Sigmoid colon (tissue), 7 donors: ENCODE data around the gene MRPL4. TPM values are rescaled to one million over a fixed set of nuclear protein-coding genes. Genes with fewer than 3 reads are reported as not detected.

Source experiments
- DNase-seq: peaks from one replicate; pipeline ENCODE4 v3.0.0-alpha.2; 2019
- H3K27ac ChIP-seq, 4 donors: fragments of 200-600 bp; sonication (generic); one replicate each; pipeline ENCODE4 v1.5.1; 2016 to 2019; ENCODE audit warnings: mild to moderate bottlenecking in 1 of 4
- H3K27me3 ChIP-seq, 3 donors: fragments of 200-600 bp; sonication (generic); one replicate each; pipeline ENCODE4 v1.5.1; 2019; ENCODE audit warnings: mild to moderate bottlenecking in 1 of 3
- H3K36me3 ChIP-seq, 4 donors: fragments of 200-600 bp; sonication (generic); one replicate each; pipeline ENCODE4 v1.5.1; 2016 to 2019
- H3K4me1 ChIP-seq, 4 donors: fragments of 200-600 bp; sonication (generic); one replicate each; pipeline ENCODE4 v1.5.1; 2017 to 2019
- H3K4me3 ChIP-seq, 4 donors: fragments of 200-600 bp; sonication (generic); one replicate each; pipeline ENCODE4 v1.5.1; 2017 to 2019; ENCODE audit warnings: mild to moderate bottlenecking in 2 of 4, moderate library complexity in 1 of 4
- H3K9me3 ChIP-seq, 4 donors: fragments of 200-600 bp in 3 of 4; sonication (generic) in 3 of 4; one replicate each; pipeline versions ENCODE4 v1.5.1 to v1.6.1; 2013 to 2019
- EP300 ChIP-seq, 4 donors: sonication (generic); formaldehyde crosslinking; IDR thresholded peaks; one replicate each; pipeline ENCODE4 v1.6.1; 2017; ENCODE audit warnings: antibody characterized with exemption in 4 of 4
- POLR2A ChIP-seq, 2 donors: fragments of 450-650 bp; IDR thresholded peaks; one replicate each; pipeline ENCODE4 v1.6.1; 2016; ENCODE audit warnings: antibody characterized with exemption in 2 of 2, mild to moderate bottlenecking in 2 of 2, moderate library complexity in 2 of 2
- POLR2AphosphoS5 ChIP-seq, 4 donors: sonication (generic); formaldehyde crosslinking; IDR thresholded peaks; one replicate each; pipeline ENCODE4 v1.6.1; 2017; ENCODE audit warnings: antibody characterized with exemption in 4 of 4
- WGBS, 2 donors: extraction: QIAGEN DNeasy Blood & Tissue Kit; methylation state at CpG; one replicate each; pipeline ENCODE4 v1.1.7; 2013; 5-methylcytosine and 5-hydroxymethylcytosine counted together
- intact Hi-C: fragments of 100-400 bp; cut with DNase I; formaldehyde crosslinking; loops from one replicate; pipeline ENCODE4 v1.15.1; 2023
- polyA plus RNA-seq, 3 donors: library from polyadenylated mRNA; stranded (reverse); fragments of 200-250 nt; gene quantifications; one replicate each; pipeline ENCODE4 v1.2.3, GENCODE V29; 2013
- total RNA-seq, 4 donors: library from RNA; depleted of rRNA; stranded (reverse); fragments of >200 nt; gene quantifications; one replicate each; pipeline ENCODE4 v1.1.0, GENCODE V29; 2016
- TF ChIP-seq, protein P1 (sequence below), 4 experiments: fragments of 450-650 bp in 3 of 4; fragments of 200-600 bp in 1 of 4; IDR thresholded peaks; one replicate each; pipeline ENCODE4 v1.5.1; 2016 to 2019; ENCODE audit warnings: antibody characterized with exemption in 4 of 4, mild to moderate bottlenecking in 3 of 4, moderate library complexity in 2 of 4
- donor health status: healthy with polysubstance abuse.
- donor health status: Bipolar disorder and iron deficiency.
- donor health status: healthy.

MRPL4 gene
- total and polyA plus RNA-seq, 7 donors, result 37.9 to 85.2 (median 56.7) TPM

GRCh38 chr19:10254244-10254643 is 2.2 kb downstream of the MRPL4 start:
- peaks cover 28 to 53% (median 35%) of the 10 kb centered on the region in 4 donors for H3K36me3 ChIP-seq
- intact Hi-C loops, result loop anchor here (5.0 kb wide), 2 partner anchors 128 to 147 kb away; partner anchors contain the start of genes PPAN and TYK2
- TF ChIP-seq, protein P1, sequence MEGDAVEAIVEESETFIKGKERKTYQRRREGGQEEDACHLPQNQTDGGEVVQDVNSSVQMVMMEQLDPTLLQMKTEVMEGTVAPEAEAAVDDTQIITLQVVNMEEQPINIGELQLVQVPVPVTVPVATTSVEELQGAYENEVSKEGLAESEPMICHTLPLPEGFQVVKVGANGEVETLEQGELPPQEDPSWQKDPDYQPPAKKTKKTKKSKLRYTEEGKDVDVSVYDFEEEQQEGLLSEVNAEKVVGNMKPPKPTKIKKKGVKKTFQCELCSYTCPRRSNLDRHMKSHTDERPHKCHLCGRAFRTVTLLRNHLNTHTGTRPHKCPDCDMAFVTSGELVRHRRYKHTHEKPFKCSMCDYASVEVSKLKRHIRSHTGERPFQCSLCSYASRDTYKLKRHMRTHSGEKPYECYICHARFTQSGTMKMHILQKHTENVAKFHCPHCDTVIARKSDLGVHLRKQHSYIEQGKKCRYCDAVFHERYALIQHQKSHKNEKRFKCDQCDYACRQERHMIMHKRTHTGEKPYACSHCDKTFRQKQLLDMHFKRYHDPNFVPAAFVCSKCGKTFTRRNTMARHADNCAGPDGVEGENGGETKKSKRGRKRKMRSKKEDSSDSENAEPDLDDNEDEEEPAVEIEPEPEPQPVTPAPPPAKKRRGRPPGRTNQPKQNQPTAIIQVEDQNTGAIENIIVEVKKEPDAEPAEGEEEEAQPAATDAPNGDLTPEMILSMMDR (IDR thresholded peaks at IDR 0.05), result no peak
- no peak for TF ChIP-seq POLR2A (IDR thresholded peaks at IDR 0.05)
- no peak for TF ChIP-seq POLR2AphosphoS5 (IDR thresholded peaks at IDR 0.05)
- no peak for TF ChIP-seq EP300 (IDR thresholded peaks at IDR 0.05)

GRCh38 chr19:10255358-10255757 is 3.3 kb downstream of the MRPL4 start:
- no peak overlapping the region for H3K27ac ChIP-seq
- no peaks in the 10 kb centered on the region for H3K27me3 ChIP-seq
- peaks cover 0 to 21% (median 13%) of the 10 kb centered on the region in 4 donors for H3K4me1 ChIP-seq
- H3K36me3 ChIP-seq, result peaks cover 32 to 63% (median 38%) of the 10 kb centered on the region in 4 donors
- WGBS, 2 donors, result 95% methylated on average over 2 of the region's 2 CpGs
- TF ChIP-seq POLR2AphosphoS5 (IDR thresholded peaks at IDR 0.05), result no peak
- TF ChIP-seq EP300 (IDR thresholded peaks at IDR 0.05), result no peak
- no peak for TF ChIP-seq POLR2A (IDR thresholded peaks at IDR 0.05)
- TF ChIP-seq, protein P1 (IDR thresholded peaks at IDR 0.05), result no peak
- intact Hi-C loops, result no loop called here
- H3K9me3 ChIP-seq, result no peaks in the 10 kb centered on the region
- no peak for DNase-seq
- no peak overlapping the region for H3K4me3 ChIP-seq

More at GRCh38 chr19:10254244-10254643, 2.2 kb downstream of the MRPL4 start:
- no peaks in the 10 kb centered on the region for H3K9me3 ChIP-seq
- H3K4me1 ChIP-seq, result peaks cover 0 to 27% (median 17%) of the 10 kb centered on the region in 4 donors
- no peak for DNase-seq
- no peaks in the 10 kb centered on the region for H3K27me3 ChIP-seq
- WGBS, 2 donors, result 94 to 95% methylated on average over 3 of the region's 3 CpGs
- no peak overlapping the region for H3K4me3 ChIP-seq
- H3K27ac ChIP-seq, result no peak overlapping the region

GRCh38 chr19:10256551-10256950 is 4.5 kb downstream of the MRPL4 start:
- H3K4me1 ChIP-seq, result peaks cover 0 to 12% (median 7%) of the 10 kb centered on the region in 4 donors
- no peak overlapping the region for H3K4me3 ChIP-seq
- intact Hi-C loops, result no loop called here
- WGBS, 2 donors, result 83 to 89% methylated on average over 18 of the region's 18 CpGs
- no peak overlapping the region for H3K27ac ChIP-seq
- peaks cover 32 to 63% (median 38%) of the 10 kb centered on the region in 4 donors for H3K36me3 ChIP-seq
- TF ChIP-seq, protein P1 (IDR thresholded peaks at IDR 0.05), result no peak
- TF ChIP-seq EP300 (IDR thresholded peaks at IDR 0.05) (no peak), POLR2AphosphoS5 (IDR thresholded peaks at IDR 0.05) (no peak), POLR2A (IDR thresholded peaks at IDR 0.05) (no peak)
- no peaks in the 10 kb centered on the region for H3K27me3 ChIP-seq
- no peaks in the 10 kb centered on the region for H3K9me3 ChIP-seq
- no peak for DNase-seq

DNA sequence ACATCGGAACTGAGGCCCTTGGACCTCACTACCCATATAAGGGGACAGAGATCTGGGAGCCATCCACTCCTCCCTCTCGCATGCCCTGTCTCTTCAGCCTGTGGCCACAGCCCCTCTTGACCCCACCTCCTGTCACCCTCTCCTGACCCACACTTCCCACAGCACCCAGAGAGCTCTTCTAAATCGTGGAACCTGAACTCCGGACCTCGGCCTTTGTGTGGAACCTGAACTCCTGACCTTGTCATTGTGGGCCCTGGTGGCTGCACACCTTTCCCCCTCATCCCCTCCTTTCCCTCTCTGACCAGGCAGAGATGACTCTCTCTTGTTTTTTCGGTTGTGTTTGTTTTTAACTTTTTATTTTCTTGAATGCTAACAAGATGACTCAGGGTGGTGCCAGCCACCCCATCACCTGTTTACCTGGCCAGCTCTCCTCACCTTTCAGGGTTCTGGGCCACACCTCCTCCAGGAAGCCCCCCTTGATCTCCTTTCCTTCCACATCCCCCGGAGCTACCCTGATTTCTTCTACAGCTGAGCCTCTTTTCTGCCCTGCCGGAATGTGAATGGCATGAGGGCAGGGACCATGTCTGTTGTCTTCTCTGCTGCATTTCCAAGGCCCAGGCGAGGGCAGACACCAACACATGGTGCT is 5.1 kb downstream of the MRPL4 start:
- no peak for DNase-seq
- Histone ChIP-seq H3K4me3 (no peak overlapping the region), H3K4me1 (peaks cover 0 to 12% (median 7%) of the 10 kb centered on the region in 4 donors), H3K36me3 (peaks cover 32 to 63% (median 38%) of the 10 kb centered on the region in 4 donors), H3K9me3 (no peaks in the 10 kb centered on the region), H3K27me3 (no peaks in the 10 kb centered on the region), H3K27ac (no peak overlapping the region)
- 82 to 89% methylated on average over 9 of the region's 9 CpGs for WGBS, 2 donors
- TF ChIP-seq POLR2AphosphoS5 (IDR thresholded peaks at IDR 0.05) (no peak), POLR2A (IDR thresholded peaks at IDR 0.05) (no peak), EP300 (IDR thresholded peaks at IDR 0.05) (no peak)
- TF ChIP-seq, protein P1 (IDR thresholded peaks at IDR 0.05), result no peak
- intact Hi-C loops, result no loop called here
